Measurements from ENCODE around the gene GPC3.

The GPC3 gene

DNA sequence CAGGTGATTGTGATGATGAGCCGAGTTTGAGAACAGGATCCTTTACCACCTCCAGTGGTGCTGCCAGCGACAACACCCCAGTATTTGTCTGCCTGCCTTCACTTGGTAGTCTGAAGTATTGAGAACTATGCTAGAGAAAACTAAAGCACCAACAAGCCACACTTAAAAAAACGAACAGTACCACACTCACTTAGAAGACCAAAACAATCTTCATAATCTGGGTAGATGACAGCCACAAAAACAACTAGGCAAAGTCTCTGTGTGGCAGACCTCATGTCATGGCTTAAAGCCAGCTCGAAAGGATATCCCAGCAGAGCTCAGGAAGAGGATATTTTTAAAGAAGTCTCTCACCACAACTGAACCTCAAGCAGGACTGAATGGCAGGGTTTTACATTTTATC lies 236.0 kb downstream of the GPC3 start:
- TF ChIP-seq, protein P1, sequence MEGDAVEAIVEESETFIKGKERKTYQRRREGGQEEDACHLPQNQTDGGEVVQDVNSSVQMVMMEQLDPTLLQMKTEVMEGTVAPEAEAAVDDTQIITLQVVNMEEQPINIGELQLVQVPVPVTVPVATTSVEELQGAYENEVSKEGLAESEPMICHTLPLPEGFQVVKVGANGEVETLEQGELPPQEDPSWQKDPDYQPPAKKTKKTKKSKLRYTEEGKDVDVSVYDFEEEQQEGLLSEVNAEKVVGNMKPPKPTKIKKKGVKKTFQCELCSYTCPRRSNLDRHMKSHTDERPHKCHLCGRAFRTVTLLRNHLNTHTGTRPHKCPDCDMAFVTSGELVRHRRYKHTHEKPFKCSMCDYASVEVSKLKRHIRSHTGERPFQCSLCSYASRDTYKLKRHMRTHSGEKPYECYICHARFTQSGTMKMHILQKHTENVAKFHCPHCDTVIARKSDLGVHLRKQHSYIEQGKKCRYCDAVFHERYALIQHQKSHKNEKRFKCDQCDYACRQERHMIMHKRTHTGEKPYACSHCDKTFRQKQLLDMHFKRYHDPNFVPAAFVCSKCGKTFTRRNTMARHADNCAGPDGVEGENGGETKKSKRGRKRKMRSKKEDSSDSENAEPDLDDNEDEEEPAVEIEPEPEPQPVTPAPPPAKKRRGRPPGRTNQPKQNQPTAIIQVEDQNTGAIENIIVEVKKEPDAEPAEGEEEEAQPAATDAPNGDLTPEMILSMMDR (IDR thresholded peaks at IDR 0.05), result no peak
- no peak for TF ChIP-seq ZFX (IDR thresholded peaks at IDR 0.05; ENCODE audit: borderline replicate concordance)
- H3K27ac ChIP-seq, result no peak overlapping the region

DNA sequence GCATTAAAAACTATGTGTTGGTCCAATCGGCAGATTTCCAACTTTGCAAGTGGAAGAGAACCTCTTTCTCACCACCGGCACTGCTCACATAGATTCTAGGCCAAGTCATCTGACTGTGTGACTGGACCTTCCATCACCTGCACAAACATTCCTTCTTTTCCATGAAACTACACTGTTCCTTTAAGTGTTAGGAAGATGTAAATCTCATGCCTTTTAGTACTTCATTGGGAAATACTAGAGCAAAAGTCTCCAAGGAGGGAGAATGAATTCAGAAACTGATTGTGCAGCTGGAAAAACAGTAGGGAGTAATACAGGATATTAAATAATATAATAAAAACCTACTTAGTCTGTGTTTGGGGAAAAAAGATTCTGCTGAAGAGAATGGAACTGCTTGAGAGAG lies 238.2 kb downstream of the GPC3 start:
- H3K27ac ChIP-seq, result no peak overlapping the region
- TF ChIP-seq, protein P1 (IDR thresholded peaks at IDR 0.05), result no peak
- no peak for TF ChIP-seq ZFX (IDR thresholded peaks at IDR 0.05; ENCODE audit: borderline replicate concordance)

DNA sequence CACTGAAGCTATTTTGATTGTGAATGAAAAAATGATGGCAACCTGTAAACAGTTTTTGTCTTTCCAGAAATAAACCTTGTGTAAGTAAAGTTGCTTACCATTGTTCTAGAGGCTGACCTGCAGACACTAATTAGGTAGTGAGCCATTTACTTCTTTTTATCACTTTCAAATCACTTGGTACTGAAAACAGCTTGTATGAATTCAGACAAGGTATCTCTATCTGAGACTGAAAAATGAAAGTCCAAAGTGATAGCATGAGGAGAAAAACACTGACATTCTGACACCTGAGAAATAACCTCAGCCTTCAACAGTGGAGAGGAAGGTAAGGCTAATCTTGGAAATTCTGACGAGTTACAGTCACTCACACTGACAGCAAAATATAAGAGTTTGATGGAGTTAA lies 238.8 kb downstream of the GPC3 start:
- no peak overlapping the region for H3K27ac ChIP-seq
- TF ChIP-seq ZFX (IDR thresholded peaks at IDR 0.05; ENCODE audit: borderline replicate concordance), result no peak
- TF ChIP-seq, protein P1 (IDR thresholded peaks at IDR 0.05), result no peak

DNA sequence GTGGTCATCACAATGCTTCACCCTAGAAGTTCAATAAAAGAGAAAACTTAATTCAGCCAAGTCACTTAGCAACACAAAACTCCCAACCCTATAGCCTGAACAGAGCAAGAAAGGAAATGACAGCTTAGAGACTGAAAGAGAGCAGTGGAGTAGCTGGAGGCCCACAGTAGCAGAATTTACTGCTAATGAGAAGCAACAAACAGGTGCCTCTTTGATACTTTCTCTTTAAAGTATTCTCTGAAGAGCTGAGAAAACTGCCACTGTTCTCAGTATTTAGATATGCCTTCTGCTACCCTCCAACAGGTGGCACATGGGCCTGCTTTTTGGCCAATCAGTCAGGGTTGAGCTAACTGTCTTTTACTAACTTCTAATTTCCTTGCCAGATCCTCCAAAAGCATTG lies 240.0 kb downstream of the GPC3 start:
- TF ChIP-seq, protein P1 (IDR thresholded peaks at IDR 0.05), result no peak
- no peak for TF ChIP-seq ZFX (IDR thresholded peaks at IDR 0.05; ENCODE audit: borderline replicate concordance)

DNA sequence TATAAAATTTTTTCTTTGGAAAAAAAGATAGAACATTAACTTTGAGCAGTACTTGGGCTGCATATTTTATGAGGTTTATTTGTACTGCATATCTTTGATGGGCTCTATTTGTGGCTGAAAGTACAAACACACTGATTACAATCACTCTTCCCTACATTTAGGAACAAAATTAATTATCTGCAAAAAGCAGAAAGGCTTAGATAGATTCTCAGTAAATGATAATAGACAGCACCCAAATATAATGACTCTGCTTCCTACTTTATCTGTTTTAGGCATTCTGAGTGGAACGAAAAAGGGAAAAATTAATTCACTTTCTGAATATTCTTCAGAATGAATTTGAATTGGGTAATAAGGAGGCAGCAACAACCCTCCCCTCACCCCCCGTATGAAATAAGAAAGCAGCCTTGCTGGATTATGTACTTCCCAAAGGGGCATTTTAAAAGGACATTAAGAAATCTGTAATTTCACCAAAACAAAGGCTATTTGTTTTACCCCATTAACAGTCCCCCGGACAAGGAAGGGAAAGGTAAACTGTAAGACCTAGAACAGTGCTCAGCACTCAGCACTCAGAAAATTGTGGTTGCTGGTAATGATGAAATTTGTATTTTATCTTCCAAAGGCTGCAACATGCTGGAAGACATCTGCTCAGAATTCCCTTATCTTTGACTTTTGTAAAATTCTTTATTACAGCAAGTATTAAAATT lies 242.6 kb downstream of the GPC3 start:
- H3K27ac ChIP-seq, result no peak overlapping the region
- TF ChIP-seq, protein P1 (IDR thresholded peaks at IDR 0.05), result no peak
- TF ChIP-seq ZFX (IDR thresholded peaks at IDR 0.05; ENCODE audit: borderline replicate concordance), result no peak

More for the DNA sequence above, 240.0 kb downstream of the GPC3 start:
- no peak overlapping the region for H3K27ac ChIP-seq

DNA sequence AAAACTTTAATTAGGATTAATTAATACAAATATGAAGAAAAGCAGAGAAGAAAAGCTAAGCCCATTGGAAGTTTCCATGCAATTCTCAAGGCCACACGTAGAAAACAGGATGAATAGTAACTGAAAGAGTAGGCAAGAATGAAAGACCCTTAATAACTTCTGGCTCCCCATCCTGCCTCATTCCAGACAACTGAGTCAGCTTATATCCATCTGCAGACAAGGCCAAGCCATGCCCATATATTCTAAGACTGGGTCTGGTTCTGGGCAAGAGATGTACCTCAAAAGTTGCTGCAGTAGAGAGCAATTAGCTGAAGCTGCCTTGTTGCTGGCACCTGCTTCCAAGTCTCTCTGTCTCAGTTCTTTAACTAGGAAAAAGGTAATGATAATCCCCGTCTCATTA lies 244.1 kb downstream of the GPC3 start:
- no peak for TF ChIP-seq ZFX (IDR thresholded peaks at IDR 0.05; ENCODE audit: borderline replicate concordance)
- TF ChIP-seq, protein P1 (IDR thresholded peaks at IDR 0.05), result no peak
- H3K27ac ChIP-seq, result no peak overlapping the region

DNA sequence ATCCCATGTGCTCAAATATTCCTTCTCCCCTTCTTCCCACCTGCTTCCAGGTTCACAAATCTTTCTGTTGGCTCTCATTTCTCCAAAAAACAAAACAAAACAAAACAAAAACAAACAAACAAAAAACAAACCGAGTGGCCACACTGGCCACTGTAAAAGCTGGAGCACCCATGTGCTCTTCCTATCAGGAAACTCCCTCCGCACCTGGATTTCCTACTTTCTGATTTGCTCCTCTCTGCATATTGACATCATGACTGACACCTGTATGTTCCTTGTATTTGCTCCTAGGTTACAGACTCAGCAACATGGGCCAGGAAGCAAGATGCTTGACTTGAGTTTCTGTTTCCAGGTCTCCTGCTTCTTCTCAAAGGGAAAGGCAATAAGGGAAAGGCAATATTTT lies 258.8 kb downstream of the GPC3 start:
- peak overlapping the region; percentile 30; the same call in 1 of the 2 replicates for H3K27ac ChIP-seq
- TF ChIP-seq, protein P1 (IDR thresholded peaks at IDR 0.05), result no peak
- no peak for TF ChIP-seq ZFX (IDR thresholded peaks at IDR 0.05; ENCODE audit: borderline replicate concordance)
